ENCODE data around the gene NSUN6. TPM values are rescaled to one million over a fixed set of nuclear protein-coding genes. Genes with fewer than 3 reads are reported as not detected.

NSUN6 gene
- total RNA-seq, 3 donors from 2014 or later, result 11.8 to 28.4 (median 18.0) TPM

GRCh38 chr10:18539335-18539734 lies 112.1 kb downstream of the NSUN6 start:
- H3K36me3 ChIP-seq, result no peaks in the 10 kb centered on the region
- no peaks in the 10 kb centered on the region for H3K27me3 ChIP-seq

GRCh38 chr10:18533896-18534295 lies 117.5 kb downstream of the NSUN6 start:
- no peaks in the 10 kb centered on the region for H3K4me1 ChIP-seq
- no peak overlapping the region for H3K4me3 ChIP-seq
- intact Hi-C loops (cut with DNase I; ENCODE audit: low total_unique reads), result no loop called here
- no peaks in the 10 kb centered on the region for H3K27me3 ChIP-seq
- H3K27ac ChIP-seq, result no peak overlapping the region
- TF ChIP-seq CTCF (IDR thresholded peaks at IDR 0.05) (no peak), POLR2AphosphoS5 (IDR thresholded peaks at IDR 0.05) (no peak)
- no peaks in the 10 kb centered on the region for H3K36me3 ChIP-seq
- no peak for DNase-seq (ENCODE audit: low spot score in 2 of 2)
- no peaks in the 10 kb centered on the region for H3K9me3 ChIP-seq

More at GRCh38 chr10:18539335-18539734, 112.1 kb downstream of the NSUN6 start:
- H3K9me3 ChIP-seq, result no peaks in the 10 kb centered on the region
- no peak for DNase-seq (ENCODE audit: low spot score in 2 of 2)
- H3K27ac ChIP-seq, result no peak overlapping the region
- intact Hi-C loops (cut with DNase I; ENCODE audit: low total_unique reads), result no loop called here
- TF ChIP-seq CTCF (IDR thresholded peaks at IDR 0.05) (no peak), POLR2AphosphoS5 (IDR thresholded peaks at IDR 0.05) (no peak), POLR2A (IDR thresholded peaks at IDR 0.05) (no peak)
- H3K4me3 ChIP-seq, result no peak overlapping the region
- no peaks in the 10 kb centered on the region for H3K4me1 ChIP-seq

GRCh38 chr10:18532881-18533535 lies 118.4 kb downstream of the NSUN6 start:
- no peaks in the 10 kb centered on the region for H3K4me1 ChIP-seq
- no peaks in the 10 kb centered on the region for H3K36me3 ChIP-seq
- no peaks in the 10 kb centered on the region for H3K27me3 ChIP-seq
- no peaks in the 10 kb centered on the region for H3K9me3 ChIP-seq
- TF ChIP-seq POLR2AphosphoS5 (IDR thresholded peaks at IDR 0.05) (no peak), POLR2A (IDR thresholded peaks at IDR 0.05) (no peak), CTCF (IDR thresholded peaks at IDR 0.05) (no peak)
- intact Hi-C loops (cut with DNase I; ENCODE audit: low total_unique reads), result no loop called here
- H3K4me3 ChIP-seq, result no peak overlapping the region
- no peak for DNase-seq (ENCODE audit: low spot score in 2 of 2)
- H3K27ac ChIP-seq, result no peak overlapping the region

GRCh38 chr10:18528292-18528691 lies 123.1 kb downstream of the NSUN6 start:
- intact Hi-C loops (cut with DNase I; ENCODE audit: low total_unique reads), result no loop called here
- H3K27ac ChIP-seq, result no peak overlapping the region

More at GRCh38 chr10:18528292-18528691, 123.1 kb downstream of the NSUN6 start:
- Histone ChIP-seq H3K4me3 (no peak overlapping the region), H3K4me1 (no peaks in the 10 kb centered on the region), H3K9me3 (no peaks in the 10 kb centered on the region), H3K27me3 (no peaks in the 10 kb centered on the region), H3K36me3 (no peaks in the 10 kb centered on the region)
- no peak for DNase-seq (ENCODE audit: low spot score in 2 of 2)
- TF ChIP-seq CTCF (IDR thresholded peaks at IDR 0.05), result no peak
- TF ChIP-seq POLR2AphosphoS5 (IDR thresholded peaks at IDR 0.05), result no peak
- no peak for TF ChIP-seq POLR2A (IDR thresholded peaks at IDR 0.05)
